Measurements from ENCODE around the gene NAA40.

The NAA40 gene

GRCh38 chr11:63913866-63914830 is 24.7 kb upstream of the NAA40 start:
- no peak for DNase-seq

- DNase-seq, result no peak
Measured at GRCh38 chr11:63914896-63915691, 23.7 kb upstream of the NAA40 start.

- DNase-seq, result peak; percentile 46
Measured at GRCh38 chr11:63915961-63916836, 22.6 kb upstream of the NAA40 start.

GRCh38 chr11:63916837-63917691 is 21.7 kb upstream of the NAA40 start, which contains the start of gene RCOR2:
Gene RCOR2 (minus strand): TSS chr11:63917164. CDS start chr11:63916456, 708 bp downstream.
- peak; percentile 76 for DNase-seq

GRCh38 chr11:63917692-63918506 is 20.9 kb upstream of the NAA40 start:
- peak; percentile 60 for DNase-seq

GRCh38 chr11:63918507-63919191 is 20.2 kb upstream of the NAA40 start:
- no peak for DNase-seq

- no peak for DNase-seq
Measured at GRCh38 chr11:63919267-63920125, 19.3 kb upstream of the NAA40 start.

GRCh38 chr11:63920126-63920938 is 18.5 kb upstream of the NAA40 start:
- DNase-seq, result no peak

GRCh38 chr11:63920939-63921417 is 17.8 kb upstream of the NAA40 start:
- peak; percentile 69 for DNase-seq

- DNase-seq, result no peak
Measured at GRCh38 chr11:63922673-63923192, 16.1 kb upstream of the NAA40 start.

- no peak for DNase-seq
Measured at GRCh38 chr11:63923319-63923718, 15.5 kb upstream of the NAA40 start.

- no peak for DNase-seq
Measured at GRCh38 chr11:63929616-63930015, 9.2 kb upstream of the NAA40 start.

GRCh38 chr11:63931045-63931444 is 7.8 kb upstream of the NAA40 start:
- DNase-seq, result no peak

- DNase-seq, result no peak
Measured at GRCh38 chr11:63931876-63932275, 6.9 kb upstream of the NAA40 start.

GRCh38 chr11:63933459-63933858 is 5.3 kb upstream of the NAA40 start:
- no peak for DNase-seq

GRCh38 chr11:63937713-63938478 is 906 bp upstream of the NAA40 start:
- peak; percentile 35 for DNase-seq

- no peak for DNase-seq
Measured at GRCh38 chr11:63939397-63939891, 642 bp downstream of the NAA40 start.

Measured in CD4-positive, alpha-beta T cell treated with Interleukin-17A for 4 hours (primary cell).